GM13976 (cell line): ENCODE measurements around the gene EIF4EBP3.

ENCODE experiments used
- DNase-seq: peaks from one replicate; pipeline ENCODE4 v3.0.0; 2012; ENCODE audit warnings: low spot score
- CTCF ChIP-seq: IDR thresholded peaks from 2 replicates; pipeline ENCODE4 v1.5.1; 2012; ENCODE audit warnings: borderline replicate concordance, mild to moderate bottlenecking; ENCODE audit not compliant: insufficient read depth; ENCODE audit errors: extremely low read depth, missing control alignments, control extremely low read depth
- in situ Hi-C: fragments of 300-500 bp; cut with MboI; formaldehyde crosslinking; loops from one replicate; pipeline ENCODE4 v1.12.0; 2022; ENCODE audit warnings: low sequenced_read_pairs, mixed read lengths, inconsistent platforms; ENCODE audit not compliant: unreplicated experiment

EIF4EBP3 gene

GRCh38 chr5:140598836-140599235 lies 51.4 kb downstream of the EIF4EBP3 start:
- in situ Hi-C loops = no loop called here
- no peak for TF ChIP-seq CTCF
- DNase-seq = no peak
